Suprapubic skin (tissue), 4 donors: ENCODE results near the gene RBMS3. TPM values are rescaled to one million over a fixed set of nuclear protein-coding genes. Genes with fewer than 3 reads are reported as not detected.

ENCODE experiments used
- DNase-seq, 2 donors: peaks; one replicate each; pipeline ENCODE4 v3.0.0-alpha.2; 2019; ENCODE audit warnings: low spot score in 2 of 2
- H3K27ac ChIP-seq: fragments of 200-600 bp; sonication (generic); one replicate; pipeline ENCODE4 v1.5.1; 2019
- H3K27me3 ChIP-seq: fragments of 200-600 bp; sonication (generic); one replicate; pipeline ENCODE4 v1.5.1; 2019
- H3K36me3 ChIP-seq: fragments of 200-600 bp; sonication (generic); one replicate; pipeline ENCODE4 v1.5.1; 2019
- H3K4me1 ChIP-seq: fragments of 200-600 bp; sonication (generic); one replicate; pipeline ENCODE4 v1.5.1; 2019
- H3K4me3 ChIP-seq: fragments of 200-600 bp; sonication (generic); one replicate; pipeline ENCODE4 v1.5.1; 2019; ENCODE audit warnings: mild to moderate bottlenecking
- H3K9me3 ChIP-seq: fragments of 200-600 bp; sonication (generic); one replicate; pipeline ENCODE4 v1.5.1; 2019
- EP300 ChIP-seq: sonication (generic); formaldehyde crosslinking; IDR thresholded peaks from one replicate; pipeline ENCODE4 v1.6.1; 2017; ENCODE audit warnings: antibody characterized with exemption
- POLR2A ChIP-seq, 2 donors: fragments of 450-650 bp; IDR thresholded peaks; one replicate each; pipeline ENCODE4 v1.6.1; 2017; ENCODE audit warnings: antibody characterized with exemption in 2 of 2, mild to moderate bottlenecking in 2 of 2, moderate library complexity in 2 of 2
- POLR2AphosphoS5 ChIP-seq, 3 donors: sonication (generic); formaldehyde crosslinking; IDR thresholded peaks; one replicate each; pipeline ENCODE4 v1.6.1; 2017; ENCODE audit warnings: antibody characterized with exemption in 3 of 3
- WGBS: methylation state at CpG from one replicate; pipeline ENCODE4 v1.1.5; 2018; 5-methylcytosine and 5-hydroxymethylcytosine counted together
- total RNA-seq, 4 donors: library from RNA; depleted of rRNA; stranded (reverse); fragments of >200 nt; gene quantifications; one replicate each; pipeline ENCODE4 v1.1.0, GENCODE V29; 2016
- TF ChIP-seq, protein P1 (sequence below), 2 donors: fragments of 200-600 bp in 1 of 2; fragments of 450-650 bp in 1 of 2; sonication (generic) in 1 of 2; IDR thresholded peaks; one replicate each; pipeline ENCODE4 v1.5.1; 2016 to 2019; ENCODE audit warnings: antibody characterized with exemption in 2 of 2, mild to moderate bottlenecking in 1 of 2, moderate library complexity in 1 of 2

Gene RBMS3
- total RNA-seq, 4 donors from 2014 or later: 7.7 to 23.4 (median 11.9) TPM

DNA sequence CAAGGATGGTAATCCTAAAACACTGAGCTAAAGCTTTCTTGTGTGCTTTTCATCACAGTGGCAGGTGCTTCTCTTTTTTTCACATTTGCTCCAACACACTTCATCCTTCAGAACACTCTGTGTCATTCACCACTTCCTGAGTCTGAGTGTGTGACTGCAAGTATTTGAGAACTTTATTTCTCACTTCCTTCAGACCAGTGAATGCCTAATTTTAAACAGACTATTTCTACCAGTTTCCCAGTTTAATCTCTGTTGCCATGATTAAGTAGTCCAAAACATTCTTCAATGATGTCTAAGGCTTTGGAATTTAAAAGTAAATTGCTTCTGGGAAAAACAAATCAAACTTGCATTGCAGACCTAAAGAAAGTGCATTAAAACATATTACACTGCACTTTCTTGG, 541.2 kb downstream of the RBMS3 start:
- Histone ChIP-seq H3K27ac (no peak overlapping the region), H3K9me3 (no peaks in the 10 kb centered on the region), H3K4me1 (no peaks in the 10 kb centered on the region), H3K36me3 (no peaks in the 10 kb centered on the region), H3K4me3 (no peak overlapping the region), H3K27me3 (no peaks in the 10 kb centered on the region)
- no peak for DNase-seq
- TF ChIP-seq, protein P1, sequence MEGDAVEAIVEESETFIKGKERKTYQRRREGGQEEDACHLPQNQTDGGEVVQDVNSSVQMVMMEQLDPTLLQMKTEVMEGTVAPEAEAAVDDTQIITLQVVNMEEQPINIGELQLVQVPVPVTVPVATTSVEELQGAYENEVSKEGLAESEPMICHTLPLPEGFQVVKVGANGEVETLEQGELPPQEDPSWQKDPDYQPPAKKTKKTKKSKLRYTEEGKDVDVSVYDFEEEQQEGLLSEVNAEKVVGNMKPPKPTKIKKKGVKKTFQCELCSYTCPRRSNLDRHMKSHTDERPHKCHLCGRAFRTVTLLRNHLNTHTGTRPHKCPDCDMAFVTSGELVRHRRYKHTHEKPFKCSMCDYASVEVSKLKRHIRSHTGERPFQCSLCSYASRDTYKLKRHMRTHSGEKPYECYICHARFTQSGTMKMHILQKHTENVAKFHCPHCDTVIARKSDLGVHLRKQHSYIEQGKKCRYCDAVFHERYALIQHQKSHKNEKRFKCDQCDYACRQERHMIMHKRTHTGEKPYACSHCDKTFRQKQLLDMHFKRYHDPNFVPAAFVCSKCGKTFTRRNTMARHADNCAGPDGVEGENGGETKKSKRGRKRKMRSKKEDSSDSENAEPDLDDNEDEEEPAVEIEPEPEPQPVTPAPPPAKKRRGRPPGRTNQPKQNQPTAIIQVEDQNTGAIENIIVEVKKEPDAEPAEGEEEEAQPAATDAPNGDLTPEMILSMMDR (IDR thresholded peaks at IDR 0.05): no peak

- Histone ChIP-seq H3K27me3 (no peaks in the 10 kb centered on the region), H3K4me1 (no peaks in the 10 kb centered on the region), H3K36me3 (no peaks in the 10 kb centered on the region), H3K4me3 (no peak overlapping the region), H3K27ac (no peak overlapping the region), H3K9me3 (no peaks in the 10 kb centered on the region)
- 87% methylated on average over 1 of the region's 1 CpG for WGBS
- DNase-seq: no peak
- TF ChIP-seq, protein P1 (IDR thresholded peaks at IDR 0.05): no peak
- TF ChIP-seq EP300 (no peak), POLR2AphosphoS5 (IDR thresholded peaks at IDR 0.05) (no peak), POLR2A (IDR thresholded peaks at IDR 0.05) (no peak)
Measured at GRCh38 chr3:29823233-29823632, 542.4 kb downstream of the RBMS3 start.

GRCh38 chr3:29826712-29827111, 545.8 kb downstream of the RBMS3 start:
- Histone ChIP-seq H3K4me1 (no peaks in the 10 kb centered on the region), H3K36me3 (no peaks in the 10 kb centered on the region), H3K27me3 (no peaks in the 10 kb centered on the region), H3K4me3 (no peak overlapping the region), H3K27ac (no peak overlapping the region), H3K9me3 (no peaks in the 10 kb centered on the region)
- no peak for DNase-seq
- TF ChIP-seq, protein P1 (IDR thresholded peaks at IDR 0.05): no peak
- TF ChIP-seq POLR2A (IDR thresholded peaks at IDR 0.05): no peak
- TF ChIP-seq EP300: no peak
- TF ChIP-seq POLR2AphosphoS5 (IDR thresholded peaks at IDR 0.05): no peak

GRCh38 chr3:29827756-29828155, 546.9 kb downstream of the RBMS3 start:
- TF ChIP-seq POLR2AphosphoS5 (IDR thresholded peaks at IDR 0.05): no peak
- TF ChIP-seq, protein P1 (IDR thresholded peaks at IDR 0.05): no peak
- TF ChIP-seq EP300: no peak
- TF ChIP-seq POLR2A (IDR thresholded peaks at IDR 0.05): no peak
- Histone ChIP-seq H3K36me3 (no peaks in the 10 kb centered on the region), H3K9me3 (no peaks in the 10 kb centered on the region), H3K27ac (no peak overlapping the region), H3K4me3 (no peak overlapping the region), H3K27me3 (no peaks in the 10 kb centered on the region), H3K4me1 (no peaks in the 10 kb centered on the region)
- no peak for DNase-seq

DNA sequence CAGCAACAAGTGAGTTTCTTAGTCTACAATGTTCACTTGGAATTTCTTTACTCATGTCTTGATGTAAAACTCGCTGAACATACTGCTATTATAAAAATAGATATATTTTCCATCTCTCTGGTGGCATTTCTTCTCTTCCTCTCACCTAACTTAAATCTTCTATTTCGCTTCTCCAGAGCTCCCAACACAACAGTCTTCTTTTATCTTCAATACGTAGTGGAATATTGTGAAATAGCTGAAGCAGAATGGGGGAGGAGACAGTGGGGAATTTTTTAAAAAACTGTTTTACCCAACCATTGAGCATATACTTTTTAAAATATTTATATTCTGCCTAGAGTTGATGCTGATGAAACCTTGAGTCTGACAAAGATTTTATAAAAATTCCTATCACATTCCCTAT, 548.5 kb downstream of the RBMS3 start:
- no peak for DNase-seq
- H3K4me3 ChIP-seq: no peak overlapping the region
- TF ChIP-seq POLR2A (IDR thresholded peaks at IDR 0.05) (no peak), POLR2AphosphoS5 (IDR thresholded peaks at IDR 0.05) (no peak), EP300 (no peak)
- TF ChIP-seq, protein P1 (IDR thresholded peaks at IDR 0.05): no peak
- 93% methylated on average over 3 of the region's 3 CpGs for WGBS
- no peaks in the 10 kb centered on the region for H3K9me3 ChIP-seq
- no peaks in the 10 kb centered on the region for H3K4me1 ChIP-seq
- no peaks in the 10 kb centered on the region for H3K27me3 ChIP-seq
- no peak overlapping the region for H3K27ac ChIP-seq
- no peaks in the 10 kb centered on the region for H3K36me3 ChIP-seq
